Measurements from ENCODE around the gene ELMOD1. TPM values are rescaled to one million over a fixed set of nuclear protein-coding genes. Genes with fewer than 3 reads are reported as not detected.

Gene ELMOD1
- total RNA-seq, 1 donor: under 0.01 TPM

- Histone ChIP-seq H3K36me3 (ENCODE audit: insufficient read depth, low read length) (no peaks in the 10 kb centered on the region), H3K9me3 (ENCODE audit: low read depth, low read length) (no peaks in the 10 kb centered on the region), H3K4me2 (ENCODE audit: insufficient read depth, low read length) (peak overlapping the region; percentile 62), H2AFZ (ENCODE audit: low read length) (no peak overlapping the region), H3K4me3 (ENCODE audit: insufficient read depth, low read length) (peak overlapping the region; percentile 12), H3K79me2 (ENCODE audit: insufficient read depth, low read length) (no peaks in the 10 kb centered on the region), H3K27ac (ENCODE audit: low read depth, low read length) (peak overlapping the region; percentile 75), H3K4me1 (ENCODE audit: insufficient read depth, low read length) (peaks cover 15% of the 10 kb centered on the region), H3K27me3 (ENCODE audit: insufficient read depth, low read length) (peaks cover 8% of the 10 kb centered on the region), H4K20me1 (ENCODE audit: insufficient read depth, low read length) (no peaks in the 10 kb centered on the region)
- DNase-seq (ENCODE audit: insufficient read length, low spot score, missing footprints): peak; percentile 67
- no peak for TF ChIP-seq CTCF (IDR thresholded peaks at IDR 0.05; ENCODE audit: extremely low read depth, low read depth, low read length)
Observed at GRCh38 chr11:107705027-107705426, 114.1 kb downstream of the ELMOD1 start.

GRCh38 chr11:107706531-107706930, 115.6 kb downstream of the ELMOD1 start:
- no peaks in the 10 kb centered on the region for H3K79me2 ChIP-seq (ENCODE audit: insufficient read depth, low read length)
- DNase-seq (ENCODE audit: insufficient read length, low spot score, missing footprints): no peak
- no peak overlapping the region for H3K4me3 ChIP-seq (ENCODE audit: insufficient read depth, low read length)
- peaks cover 16% of the 10 kb centered on the region for H3K27me3 ChIP-seq (ENCODE audit: insufficient read depth, low read length)
- H3K9me3 ChIP-seq (ENCODE audit: low read depth, low read length): no peaks in the 10 kb centered on the region
- H3K36me3 ChIP-seq (ENCODE audit: insufficient read depth, low read length): no peaks in the 10 kb centered on the region
- H3K4me1 ChIP-seq (ENCODE audit: insufficient read depth, low read length): peaks cover 15% of the 10 kb centered on the region
- H4K20me1 ChIP-seq (ENCODE audit: insufficient read depth, low read length): no peaks in the 10 kb centered on the region
- no peak overlapping the region for H2AFZ ChIP-seq (ENCODE audit: low read length)
- no peak overlapping the region for H3K4me2 ChIP-seq (ENCODE audit: insufficient read depth, low read length)
- no peak for TF ChIP-seq CTCF (IDR thresholded peaks at IDR 0.05; ENCODE audit: extremely low read depth, low read depth, low read length)
- no peak overlapping the region for H3K27ac ChIP-seq (ENCODE audit: low read depth, low read length)

GRCh38 chr11:107707215-107707671, 116.3 kb downstream of the ELMOD1 start:
- Histone ChIP-seq H3K27me3 (ENCODE audit: insufficient read depth, low read length) (peaks cover 21% of the 10 kb centered on the region), H3K4me3 (ENCODE audit: insufficient read depth, low read length) (no peak overlapping the region), H3K36me3 (ENCODE audit: insufficient read depth, low read length) (no peaks in the 10 kb centered on the region), H4K20me1 (ENCODE audit: insufficient read depth, low read length) (no peaks in the 10 kb centered on the region), H3K4me2 (ENCODE audit: insufficient read depth, low read length) (no peak overlapping the region), H3K4me1 (ENCODE audit: insufficient read depth, low read length) (peaks cover 15% of the 10 kb centered on the region), H3K27ac (ENCODE audit: low read depth, low read length) (no peak overlapping the region), H2AFZ (ENCODE audit: low read length) (no peak overlapping the region), H3K9me3 (ENCODE audit: low read depth, low read length) (no peaks in the 10 kb centered on the region), H3K79me2 (ENCODE audit: insufficient read depth, low read length) (no peaks in the 10 kb centered on the region)
- no peak for TF ChIP-seq CTCF (IDR thresholded peaks at IDR 0.05; ENCODE audit: extremely low read depth, low read depth, low read length)
- DNase-seq (ENCODE audit: insufficient read length, low spot score, missing footprints): no peak

- DNase-seq (ENCODE audit: insufficient read length, low spot score, missing footprints): no peak
- Histone ChIP-seq H3K36me3 (ENCODE audit: insufficient read depth, low read length) (no peaks in the 10 kb centered on the region), H2AFZ (ENCODE audit: low read length) (no peak overlapping the region), H3K4me3 (ENCODE audit: insufficient read depth, low read length) (no peak overlapping the region), H3K4me1 (ENCODE audit: insufficient read depth, low read length) (peaks cover 15% of the 10 kb centered on the region), H3K4me2 (ENCODE audit: insufficient read depth, low read length) (no peak overlapping the region), H3K9me3 (ENCODE audit: low read depth, low read length) (no peaks in the 10 kb centered on the region), H3K27me3 (ENCODE audit: insufficient read depth, low read length) (peaks cover 23% of the 10 kb centered on the region), H3K27ac (ENCODE audit: low read depth, low read length) (no peak overlapping the region), H3K79me2 (ENCODE audit: insufficient read depth, low read length) (no peaks in the 10 kb centered on the region), H4K20me1 (ENCODE audit: insufficient read depth, low read length) (no peaks in the 10 kb centered on the region)
- no peak for TF ChIP-seq CTCF (IDR thresholded peaks at IDR 0.05; ENCODE audit: extremely low read depth, low read depth, low read length)
Observed at GRCh38 chr11:107707807-107708206, 116.9 kb downstream of the ELMOD1 start.

Measured in osteoblast (primary cell).